ENCODE results near the gene RERE. TPM values are rescaled to one million over a fixed set of nuclear protein-coding genes. Genes with fewer than 3 reads are reported as not detected.

The RERE gene
- total RNA-seq, 1 donor from 2014 or later = 80.3 TPM

GRCh38 chr1:8390707-8391106 is 426.7 kb downstream of the RERE start:
- intact Hi-C loops (cut with DNase I) = no loop called here
- no peaks in the 10 kb centered on the region for H3K9me3 ChIP-seq
- no peak overlapping the region for H3K4me3 ChIP-seq
- no peak for TF ChIP-seq CTCF (IDR thresholded peaks at IDR 0.05)
- TF ChIP-seq POLR2AphosphoS5 (IDR thresholded peaks at IDR 0.05; ENCODE audit: insufficient read depth in 1 of 2, low read depth in 1 of 2) = no peak
- TF ChIP-seq POLR2A (IDR thresholded peaks at IDR 0.05) = no peak
- no peak for DNase-seq (ENCODE audit: extremely low spot score in 2 of 2)
- H3K36me3 ChIP-seq = peaks cover 0 to 10% of the 10 kb centered on the region in 2 donors
- no peak overlapping the region for H3K27ac ChIP-seq
- peaks cover 48% of the 10 kb centered on the region for H3K4me1 ChIP-seq
- H3K27me3 ChIP-seq = no peaks in the 10 kb centered on the region

DNA sequence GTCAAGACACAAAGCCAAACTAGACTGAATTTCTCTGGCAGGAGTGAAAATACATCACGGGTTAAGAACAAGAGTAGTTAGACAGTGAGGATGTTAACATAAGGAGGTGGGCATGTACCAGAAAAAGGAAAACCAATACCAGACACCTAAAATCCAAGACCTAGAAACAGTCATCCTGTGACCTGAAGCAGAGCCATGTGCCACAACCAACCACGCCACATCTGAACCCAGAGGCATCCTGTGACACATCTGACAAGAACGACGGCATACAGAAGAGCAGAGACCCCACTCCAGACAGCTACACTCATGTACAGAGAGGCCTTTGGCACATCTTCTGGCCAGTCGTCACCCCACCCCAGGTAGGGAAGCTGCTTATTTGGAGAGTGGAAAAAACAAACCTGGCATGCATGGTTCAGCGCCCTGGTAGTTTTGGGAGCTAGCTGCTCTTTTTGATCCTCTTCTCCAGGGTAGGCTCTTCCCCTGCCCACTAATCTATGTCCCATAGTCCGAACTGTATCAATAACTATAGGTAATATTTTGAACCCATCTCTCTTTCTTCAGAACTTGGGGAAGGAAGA is 427.4 kb downstream of the RERE start:
- no peak overlapping the region for H3K27ac ChIP-seq
- intact Hi-C loops (cut with DNase I) = no loop called here
- peaks cover 48% of the 10 kb centered on the region for H3K4me1 ChIP-seq
- no peak for TF ChIP-seq POLR2A (IDR thresholded peaks at IDR 0.05)
- TF ChIP-seq POLR2AphosphoS5 (IDR thresholded peaks at IDR 0.05; ENCODE audit: insufficient read depth in 1 of 2, low read depth in 1 of 2) = no peak
- no peak for TF ChIP-seq CTCF (IDR thresholded peaks at IDR 0.05)
- no peak for DNase-seq (ENCODE audit: extremely low spot score in 2 of 2)
- H3K36me3 ChIP-seq = peaks cover 0 to 10% of the 10 kb centered on the region in 2 donors
- no peak overlapping the region for H3K4me3 ChIP-seq
- no peaks in the 10 kb centered on the region for H3K9me3 ChIP-seq
- H3K27me3 ChIP-seq = no peaks in the 10 kb centered on the region

GRCh38 chr1:8388732-8389562 is 428.5 kb downstream of the RERE start:
- H3K4me3 ChIP-seq = no peak overlapping the region
- intact Hi-C loops (cut with DNase I) = no loop called here
- H3K36me3 ChIP-seq = peaks cover 0 to 10% of the 10 kb centered on the region in 2 donors
- no peak for DNase-seq (ENCODE audit: extremely low spot score in 2 of 2)
- no peaks in the 10 kb centered on the region for H3K9me3 ChIP-seq
- TF ChIP-seq CTCF (IDR thresholded peaks at IDR 0.05) (no peak), POLR2A (IDR thresholded peaks at IDR 0.05) (no peak), POLR2AphosphoS5 (IDR thresholded peaks at IDR 0.05; ENCODE audit: insufficient read depth in 1 of 2, low read depth in 1 of 2) (no peak)
- no peak overlapping the region for H3K27ac ChIP-seq
- peaks cover 54% of the 10 kb centered on the region for H3K4me1 ChIP-seq
- H3K27me3 ChIP-seq = no peaks in the 10 kb centered on the region

- H3K4me1 ChIP-seq = peaks cover 66% of the 10 kb centered on the region
- DNase-seq (ENCODE audit: extremely low spot score in 2 of 2) = no peak
- no peak overlapping the region for H3K4me3 ChIP-seq
- TF ChIP-seq CTCF (IDR thresholded peaks at IDR 0.05) = no peak
- TF ChIP-seq POLR2A (IDR thresholded peaks at IDR 0.05) = no peak
- no peak for TF ChIP-seq POLR2AphosphoS5 (IDR thresholded peaks at IDR 0.05; ENCODE audit: insufficient read depth in 1 of 2, low read depth in 1 of 2)
- intact Hi-C loops (cut with DNase I) = no loop called here
- no peaks in the 10 kb centered on the region for H3K9me3 ChIP-seq
- H3K36me3 ChIP-seq = peaks cover 0 to 10% of the 10 kb centered on the region in 2 donors
- no peaks in the 10 kb centered on the region for H3K27me3 ChIP-seq
- no peak overlapping the region for H3K27ac ChIP-seq
Measured at GRCh38 chr1:8386247-8386646, 431.2 kb downstream of the RERE start.

DNA sequence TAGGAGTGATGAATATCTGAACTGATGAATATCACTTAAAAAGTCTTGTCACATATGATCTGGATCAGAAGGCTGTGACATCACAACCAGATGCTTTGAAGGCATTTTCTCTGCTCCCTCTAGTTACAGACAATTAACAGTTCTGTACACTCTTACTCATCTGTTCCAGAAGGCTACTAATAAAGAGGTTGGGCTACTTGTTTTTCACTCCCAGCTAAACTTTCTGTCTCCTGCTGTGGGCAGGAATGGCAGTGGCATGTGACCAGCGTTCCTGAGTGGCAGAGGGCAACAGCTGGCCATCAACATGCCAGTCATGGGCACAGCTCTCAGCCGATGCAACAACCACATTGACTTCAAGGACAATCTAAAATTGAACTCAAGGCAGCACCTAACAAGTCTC is 432.9 kb downstream of the RERE start:
- H3K4me3 ChIP-seq = no peak overlapping the region
- peaks cover 71% of the 10 kb centered on the region for H3K4me1 ChIP-seq
- intact Hi-C loops (cut with DNase I) = no loop called here
- no peak overlapping the region for H3K27ac ChIP-seq
- peaks cover 0 to 5% of the 10 kb centered on the region in 2 donors for H3K36me3 ChIP-seq
- DNase-seq (ENCODE audit: extremely low spot score in 2 of 2) = no peak
- TF ChIP-seq POLR2AphosphoS5 (IDR thresholded peaks at IDR 0.05; ENCODE audit: insufficient read depth in 1 of 2, low read depth in 1 of 2) (no peak), CTCF (IDR thresholded peaks at IDR 0.05) (no peak), POLR2A (IDR thresholded peaks at IDR 0.05) (no peak)
- H3K27me3 ChIP-seq = no peaks in the 10 kb centered on the region
- no peaks in the 10 kb centered on the region for H3K9me3 ChIP-seq
